HG03520 (cell line): ENCODE results near the gene TAGLN.
A peak's percentile ranks its signal among the peaks of the same experiment; 100 is the strongest.

ENCODE experiments used
- ATAC-seq: cut with Tn5 transposase; IDR thresholded peaks from one replicate; pipeline ENCODE4 v1.9.1; 2021; ENCODE audit warnings: mild to moderate bottlenecking, moderate library complexity; ENCODE audit not compliant: unreplicated experiment

TAGLN gene

DNA sequence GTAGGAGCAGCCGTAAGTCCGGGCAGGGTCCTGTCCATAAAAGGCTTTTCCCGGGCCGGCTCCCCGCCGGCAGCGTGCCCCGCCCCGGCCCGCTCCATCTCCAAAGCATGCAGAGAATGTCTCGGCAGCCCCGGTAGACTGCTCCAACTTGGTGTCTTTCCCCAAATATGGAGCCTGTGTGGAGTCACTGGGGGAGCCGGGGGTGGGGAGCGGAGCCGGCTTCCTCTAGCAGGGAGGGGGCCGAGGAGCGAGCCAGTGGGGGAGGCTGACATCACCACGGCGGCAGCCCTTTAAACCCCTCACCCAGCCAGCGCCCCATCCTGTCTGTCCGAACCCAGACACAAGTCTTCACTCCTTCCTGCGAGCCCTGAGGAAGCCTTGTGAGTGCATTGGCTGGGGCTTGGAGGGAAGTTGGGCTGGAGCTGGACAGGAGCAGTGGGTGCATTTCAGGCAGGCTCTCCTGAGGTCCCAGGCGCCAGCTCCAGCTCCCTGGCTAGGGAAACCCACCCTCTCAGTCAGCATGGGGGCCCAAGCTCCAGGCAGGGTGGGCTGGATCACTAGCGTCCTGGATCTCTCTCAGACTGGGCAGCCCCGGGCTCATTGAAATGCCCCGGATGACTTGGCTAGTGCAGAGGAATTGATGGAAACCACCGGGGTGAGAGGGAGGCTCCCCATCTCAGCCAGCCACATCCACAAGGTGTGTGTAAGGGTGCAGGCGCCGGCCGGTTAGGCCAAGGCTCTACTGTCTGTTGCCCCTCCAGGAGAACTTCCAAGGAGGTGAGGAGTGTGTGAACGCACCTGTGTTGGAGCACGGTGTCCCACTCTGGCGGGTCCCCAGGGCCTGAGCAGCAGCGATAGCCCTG is at the start of gene TAGLN:
Gene TAGLN (plus strand): TSS at position 318 of the 863 bp plus-strand sequence. CDS start 3,644 bp downstream, outside the sequence.
- ATAC-seq = no peak

DNA sequence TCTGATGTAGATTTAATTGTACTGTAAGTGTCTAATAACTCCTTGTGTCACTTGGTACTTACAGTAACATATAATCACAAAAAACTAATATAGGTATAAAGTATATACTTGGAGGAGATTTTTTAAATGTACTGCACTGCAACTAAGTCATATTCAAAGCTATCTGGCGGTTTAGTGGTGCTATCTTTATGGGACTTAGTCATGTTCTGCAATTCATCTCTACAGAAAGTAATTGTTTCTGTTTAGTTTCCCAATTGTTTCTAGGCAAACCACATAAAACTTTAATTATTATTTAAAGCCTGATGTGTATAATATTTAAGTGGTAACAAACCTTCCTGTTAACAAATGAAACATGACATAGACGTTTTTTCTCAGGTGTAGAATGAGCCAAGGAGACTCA is 47.1 kb upstream of the TAGLN start:
- ATAC-seq = no peak

- no peak for ATAC-seq
Observed at GRCh38 chr11:117154468-117154867, 44.7 kb upstream of the TAGLN start.

GRCh38 chr11:117157507-117157906 is 41.7 kb upstream of the TAGLN start:
- ATAC-seq = no peak

DNA sequence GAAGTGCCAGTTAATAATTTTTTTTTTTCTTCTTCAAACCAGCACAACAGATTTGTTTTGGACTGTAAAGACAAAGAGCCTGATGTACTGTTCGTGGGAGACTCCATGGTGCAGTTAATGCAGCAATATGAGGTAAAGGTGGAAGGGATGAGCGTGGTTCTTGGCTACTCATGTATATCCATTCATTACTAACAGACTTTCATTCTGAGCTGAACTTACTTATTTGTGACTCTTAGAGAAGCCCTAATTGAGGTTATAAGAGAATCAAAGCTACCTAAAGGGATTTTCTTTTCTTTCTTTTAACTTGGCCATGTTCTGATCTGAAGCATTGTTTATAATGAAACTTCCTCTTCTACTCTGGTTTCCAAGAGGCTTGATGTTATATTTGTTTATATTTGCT is 39.3 kb upstream of the TAGLN start:
- no peak for ATAC-seq

GRCh38 chr11:117160826-117161225 is 38.3 kb upstream of the TAGLN start:
- ATAC-seq = no peak

DNA sequence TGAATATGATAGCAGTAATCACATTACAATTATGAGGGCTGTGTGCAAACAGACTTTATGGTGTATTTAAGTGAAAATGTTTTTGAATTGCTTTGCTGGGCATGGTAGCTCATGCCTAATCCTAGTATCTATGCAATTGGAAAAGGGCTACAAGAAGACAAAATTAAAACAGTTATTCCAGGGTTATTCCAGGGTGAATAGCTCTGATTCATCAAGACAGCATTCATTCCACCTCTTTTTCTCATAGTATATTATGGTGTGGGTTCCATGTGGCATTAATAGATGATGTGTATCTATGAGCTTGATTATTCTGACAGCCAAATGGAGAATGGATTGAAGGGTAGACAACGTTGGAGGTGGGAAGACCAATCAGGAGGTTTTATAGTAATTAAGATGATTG is 32.7 kb upstream of the TAGLN start:
- ATAC-seq = no peak

DNA sequence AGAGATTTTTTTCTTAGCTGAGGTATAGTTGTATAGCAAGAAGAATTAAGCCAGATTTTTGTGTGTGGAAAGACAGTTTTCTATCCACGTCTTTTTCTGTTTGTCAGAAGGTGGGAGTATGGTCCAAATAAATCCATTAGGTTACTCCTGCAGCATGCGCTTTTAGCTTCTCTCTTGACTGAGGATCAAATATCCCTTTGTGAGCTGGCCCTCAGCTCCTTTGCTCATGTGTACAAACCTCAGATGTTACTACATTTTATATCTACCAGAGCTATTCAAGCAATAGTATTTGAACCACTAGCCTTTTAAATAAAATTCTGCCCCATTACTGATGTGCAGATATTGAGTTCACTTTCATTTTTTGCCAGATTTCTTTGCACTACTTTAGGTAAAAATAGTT is 29.4 kb upstream of the TAGLN start:
- ATAC-seq = no peak

DNA sequence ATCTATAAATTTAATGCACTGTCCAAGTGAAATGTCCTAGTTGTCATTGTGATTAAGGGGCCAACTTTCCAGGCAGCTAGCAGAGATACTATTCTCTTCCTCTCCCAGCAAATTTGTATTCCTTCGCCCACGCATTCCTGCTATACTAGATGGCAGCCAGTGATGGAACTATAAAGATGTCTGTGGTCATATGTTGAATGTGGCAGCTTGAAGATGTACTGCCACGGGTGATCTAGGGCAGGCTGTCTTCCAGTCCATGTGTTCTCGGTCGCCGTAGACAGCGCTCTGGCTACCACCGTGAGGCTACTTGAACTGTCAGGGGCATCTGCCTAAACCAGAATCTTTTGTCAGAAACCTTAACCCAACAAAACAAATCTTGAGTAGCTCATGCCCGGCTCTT is 29.0 kb upstream of the TAGLN start:
- no peak for ATAC-seq

GRCh38 chr11:117171007-117171403 is 28.2 kb upstream of the TAGLN start:
- ATAC-seq = no peak

- no peak for ATAC-seq
Observed at GRCh38 chr11:117171404-117172061, 27.6 kb upstream of the TAGLN start.

GRCh38 chr11:117172724-117173421 is 26.3 kb upstream of the TAGLN start:
- no peak for ATAC-seq

DNA sequence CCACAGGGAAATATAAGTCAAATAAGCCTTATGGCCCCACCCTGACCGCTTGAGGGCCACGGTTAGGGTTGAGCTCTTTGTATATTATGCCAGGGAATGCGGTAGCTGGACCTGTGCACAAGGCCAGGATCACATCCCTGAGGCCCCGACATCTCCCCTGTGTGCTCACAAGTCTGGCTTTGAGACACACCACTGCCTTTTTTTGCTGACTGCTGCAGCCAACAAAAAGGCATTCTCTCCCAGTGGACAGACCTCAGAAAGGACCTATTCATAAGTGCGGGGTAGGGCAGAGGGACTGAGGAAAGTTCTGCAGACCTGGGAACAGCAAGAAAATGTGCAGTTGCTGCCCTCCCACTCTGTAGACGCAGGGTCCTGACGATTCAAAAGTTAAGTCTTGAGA is 24.1 kb upstream of the TAGLN start:
- ATAC-seq = no peak

GRCh38 chr11:117175781-117176180 is 23.4 kb upstream of the TAGLN start:
- no peak for ATAC-seq

- ATAC-seq = no peak
Observed at GRCh38 chr11:117176186-117176585, 23.0 kb upstream of the TAGLN start.

GRCh38 chr11:117177534-117178209 is 21.5 kb upstream of the TAGLN start:
- no peak for ATAC-seq

- peak; percentile 85 for ATAC-seq
Observed at GRCh38 chr11:117178210-117179034, 20.7 kb upstream of the TAGLN start, which contains the start of gene SIDT2. Gene SIDT2 (plus strand): TSS chr11:117178743. CDS start chr11:117179264, 521 bp downstream.

GRCh38 chr11:117179048-117179999 is 19.8 kb upstream of the TAGLN start:
- ATAC-seq = peak; percentile 31

DNA sequence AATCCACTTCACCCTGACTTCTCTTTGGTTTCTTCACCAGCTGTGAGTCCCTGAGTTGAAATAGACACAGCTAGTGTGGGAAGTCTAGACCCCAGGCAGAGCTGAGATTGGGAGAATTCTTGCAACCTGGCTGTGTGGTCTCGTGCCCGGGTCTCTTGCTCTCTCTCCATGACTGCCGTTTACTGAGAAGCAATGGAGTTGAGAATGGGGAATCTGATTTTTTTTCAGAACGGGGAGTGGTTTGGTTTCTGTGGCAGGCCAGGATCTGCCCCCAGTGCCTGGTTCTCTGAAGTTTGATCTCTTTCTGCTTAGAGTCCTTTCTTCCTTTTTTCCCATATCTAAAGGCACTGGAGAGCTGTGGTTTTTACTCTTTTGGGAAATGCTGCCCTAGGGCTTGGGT is 19.1 kb upstream of the TAGLN start:
- ATAC-seq = no peak
